ENCODE results near the gene ENDOU.

ENDOU gene

GRCh38 chr12:47722136-47722834 lies 3.0 kb downstream of the ENDOU start:
- DNase-seq, result no peak

GRCh38 chr12:47721431-47721973 lies 3.8 kb downstream of the ENDOU start:
- no peak for DNase-seq

GRCh38 chr12:47718531-47718930 lies 6.8 kb downstream of the ENDOU start:
- DNase-seq, result no peak

GRCh38 chr12:47717443-47718193 lies 7.7 kb downstream of the ENDOU start:
- DNase-seq, result peak in 52 of 56 donors; percentile 29 to 88 (median 70)

GRCh38 chr12:47717046-47717442 lies 8.2 kb downstream of the ENDOU start:
- DNase-seq, result no peak

GRCh38 chr12:47715877-47716548 lies 9.3 kb downstream of the ENDOU start:
- DNase-seq, result no peak

- peak in 55 of 56 donors; percentile 19 to 91 (median 64) for DNase-seq
Measured at GRCh38 chr12:47715393-47715876, 9.9 kb downstream of the ENDOU start.

- DNase-seq, result no peak
Measured at GRCh38 chr12:47714826-47715386, 10.4 kb downstream of the ENDOU start.

- DNase-seq, result no peak
Measured at GRCh38 chr12:47712171-47712570, 13.1 kb downstream of the ENDOU start.

GRCh38 chr12:47711448-47711847 lies 13.8 kb downstream of the ENDOU start:
- DNase-seq, result no peak

- DNase-seq, result no peak
Measured at GRCh38 chr12:47710278-47710677, 15.0 kb downstream of the ENDOU start.

- no peak for DNase-seq
Measured at GRCh38 chr12:47709671-47710070, 15.6 kb downstream of the ENDOU start.

GRCh38 chr12:47709237-47709636 lies 16.1 kb downstream of the ENDOU start:
- DNase-seq, result no peak

- no peak for DNase-seq
Measured at GRCh38 chr12:47707905-47708543, 17.3 kb downstream of the ENDOU start.

- DNase-seq, result no peak
Measured at GRCh38 chr12:47707355-47707754, 17.9 kb downstream of the ENDOU start.

GRCh38 chr12:47705566-47706425 lies 19.5 kb downstream of the ENDOU start, which contains the start of gene RPAP3:
TSS of gene RPAP3 (minus strand) at chr12:47706030. CDS start at chr12:47702840, 3,190 bp downstream.
- peak in 55 of 56 donors; percentile 59 to 94 (median 85) for DNase-seq

- DNase-seq, result no peak
Measured at GRCh38 chr12:47705229-47705565, 20.1 kb downstream of the ENDOU start.

GRCh38 chr12:47704719-47705118 lies 20.6 kb downstream of the ENDOU start:
- DNase-seq, result no peak

GRCh38 chr12:47700263-47700662 lies 25.0 kb downstream of the ENDOU start:
- DNase-seq, result no peak

- DNase-seq, result no peak
Measured at GRCh38 chr12:47698631-47699030, 26.7 kb downstream of the ENDOU start.
